Germinal center (tissue), 1 donor: ENCODE measurements around the gene GLRX3.
"Not testable (repeated sequence)": the region's sequence is repeated elsewhere in the genome, so short reads cannot be mapped to it uniquely, and the experiment has no call there.

Source experiments
- DNase-seq: peaks from one replicate; pipeline ENCODE4 v3.0.0; 2012; ENCODE audit warnings: mixed read lengths, low spot score

Gene GLRX3

GRCh38 chr10:130189608-130190054, 53.4 kb downstream of the GLRX3 start:
- DNase-seq = no peak

DNA sequence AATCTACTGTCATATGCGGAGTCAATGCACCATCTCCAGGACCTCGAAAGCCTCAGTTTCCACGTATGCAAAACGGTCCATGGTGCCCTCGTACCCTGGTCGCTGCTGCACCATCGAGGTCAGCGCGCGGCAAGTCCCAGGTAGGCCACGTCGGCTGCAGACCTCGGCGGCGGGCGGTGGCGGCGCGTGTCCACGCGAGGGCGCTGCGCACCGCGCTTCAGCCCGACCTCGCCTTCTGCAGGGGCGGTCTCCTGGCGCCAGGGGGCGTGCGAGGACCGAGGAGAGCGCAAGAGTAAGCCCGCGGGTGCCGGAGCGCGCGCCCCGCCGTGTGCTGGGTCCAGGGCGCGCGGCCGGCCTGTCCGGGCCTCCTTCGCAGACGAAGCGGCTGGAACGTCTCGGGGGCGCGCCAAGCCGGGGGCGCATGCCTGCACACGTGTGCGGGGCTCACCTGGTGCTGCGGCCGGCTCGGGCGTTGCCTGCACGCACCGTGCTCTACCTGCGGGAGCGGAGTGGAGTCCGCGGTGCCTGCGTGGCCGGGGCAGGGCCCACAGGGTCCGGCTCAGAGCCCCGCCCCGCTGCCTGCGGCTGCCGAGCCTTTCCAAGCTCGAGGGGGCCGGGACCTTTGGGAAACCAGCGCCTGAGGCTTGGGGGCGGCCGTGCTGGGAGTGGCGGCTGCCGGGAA, 54.0 kb downstream of the GLRX3 start:
- DNase-seq = peak; percentile 89

DNA sequence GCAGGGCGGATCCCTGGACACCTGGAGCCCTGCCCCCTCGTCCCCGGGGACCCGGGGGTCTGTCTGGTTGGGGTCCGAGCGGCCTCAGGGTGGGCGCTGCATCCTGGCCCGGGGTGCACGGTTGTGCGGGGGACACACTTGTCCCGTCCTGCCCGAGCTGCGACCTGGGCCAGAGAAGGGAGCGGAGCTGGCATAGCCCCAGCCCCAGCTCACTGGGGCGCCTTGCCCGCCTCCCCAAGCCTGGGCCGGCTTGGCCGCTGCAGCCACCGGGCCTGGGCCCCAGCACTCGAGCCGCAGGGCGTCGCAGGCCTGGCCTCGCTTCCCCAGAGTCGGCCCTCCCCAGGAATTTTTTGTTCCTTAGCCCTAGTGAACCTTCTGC, 54.5 kb downstream of the GLRX3 start:
- no peak for DNase-seq

- no peak for DNase-seq
Measured at GRCh38 chr10:130191380-130191779, 55.2 kb downstream of the GLRX3 start.

DNA sequence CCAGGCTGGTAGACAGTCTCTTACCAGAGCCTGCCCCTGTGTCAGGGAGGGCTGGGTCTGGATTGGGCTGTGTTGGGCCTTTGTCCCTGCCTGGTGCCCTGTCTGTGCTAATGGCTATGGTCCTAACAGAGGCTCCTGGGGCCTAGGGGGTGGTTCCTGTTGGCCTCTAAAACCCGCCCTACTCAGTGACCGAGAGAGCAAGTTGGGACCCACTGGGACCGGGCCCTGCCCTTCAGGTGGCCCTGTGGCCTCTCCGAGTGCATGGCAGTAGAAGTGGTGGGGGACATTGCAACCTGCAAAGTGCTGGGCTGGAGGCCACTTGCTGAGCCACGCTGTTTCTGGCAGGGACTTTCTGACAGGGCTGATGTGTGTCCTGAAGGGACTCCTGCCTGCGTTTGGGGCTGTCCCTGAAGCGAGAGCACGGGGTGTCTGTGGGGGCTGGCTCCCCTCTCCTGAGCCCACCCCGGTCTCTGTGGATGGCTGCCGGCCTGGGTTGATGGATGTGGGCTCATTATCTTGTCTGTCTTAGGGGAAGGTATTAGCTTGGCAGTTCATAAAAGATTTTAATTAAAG, 56.2 kb downstream of the GLRX3 start:
- DNase-seq = no peak

GRCh38 chr10:130193033-130193432, 56.8 kb downstream of the GLRX3 start:
- no peak for DNase-seq

DNA sequence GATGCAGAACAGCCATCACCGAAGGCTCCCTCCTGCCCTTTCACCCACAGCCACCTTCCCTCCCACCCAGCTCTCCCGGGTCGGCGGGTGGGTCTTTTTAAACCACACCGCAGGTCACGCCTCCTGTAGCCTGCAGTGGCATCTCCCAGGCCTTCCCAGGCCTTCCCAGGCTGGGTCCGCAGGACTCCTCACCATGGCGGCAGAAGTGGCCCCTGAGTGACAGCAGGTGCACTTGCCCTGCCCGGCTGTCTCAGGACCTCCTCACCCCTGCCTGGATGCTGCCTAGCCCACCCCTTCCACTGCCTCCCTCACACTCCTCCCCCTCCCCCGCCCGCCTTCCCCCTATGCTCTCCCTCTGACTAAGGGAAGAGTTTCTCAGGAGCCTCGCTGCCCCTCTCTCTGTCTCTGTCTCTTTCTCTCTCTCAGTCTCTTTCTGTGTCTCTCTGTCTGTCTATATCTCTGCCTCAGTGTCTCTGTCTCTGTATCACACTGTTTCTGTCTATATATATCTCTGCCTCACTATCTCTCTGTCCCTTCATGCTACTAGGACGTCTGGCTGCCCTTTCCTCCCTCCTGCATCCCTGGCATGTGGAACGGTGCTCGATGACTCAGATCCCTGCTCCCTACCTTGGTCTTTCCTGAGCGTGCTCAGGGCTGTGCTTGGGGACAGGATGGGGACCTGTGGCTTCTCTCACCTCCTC, 57.5 kb downstream of the GLRX3 start:
- DNase-seq = no peak

- no peak for DNase-seq
Measured at GRCh38 chr10:130194194-130194990, 58.2 kb downstream of the GLRX3 start.

DNA sequence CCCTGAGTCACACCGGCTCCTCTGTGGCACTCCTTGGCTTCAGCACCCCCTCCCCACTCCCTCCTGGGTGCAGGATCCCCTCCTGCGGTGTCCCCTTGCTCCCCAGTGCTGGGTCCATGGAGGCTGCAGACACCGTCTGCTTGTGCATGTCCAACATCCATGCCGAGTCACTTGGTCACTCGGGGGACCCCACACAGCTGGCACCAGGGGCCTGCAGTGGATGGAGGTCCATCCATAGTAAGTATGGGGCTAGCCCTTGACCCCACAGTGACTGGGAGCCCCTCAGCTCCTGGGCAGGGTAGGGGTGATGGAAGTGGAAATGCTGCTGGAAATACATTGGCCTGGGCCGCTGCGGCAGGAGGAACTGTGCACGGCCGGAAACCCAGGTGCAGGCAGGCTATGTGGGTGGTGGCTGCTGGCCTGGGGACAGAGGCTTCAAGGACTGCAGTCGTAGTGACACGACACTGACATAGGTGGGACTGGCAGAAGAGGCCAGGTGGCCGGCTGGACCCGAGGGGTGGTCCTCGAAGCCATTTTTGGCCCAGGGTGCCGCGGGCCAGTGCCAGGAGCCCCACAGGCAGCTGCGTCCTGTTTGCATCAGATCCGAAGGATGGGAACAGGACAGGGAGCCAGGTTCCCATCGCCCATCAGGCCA, 58.9 kb downstream of the GLRX3 start:
- DNase-seq = no peak

DNA sequence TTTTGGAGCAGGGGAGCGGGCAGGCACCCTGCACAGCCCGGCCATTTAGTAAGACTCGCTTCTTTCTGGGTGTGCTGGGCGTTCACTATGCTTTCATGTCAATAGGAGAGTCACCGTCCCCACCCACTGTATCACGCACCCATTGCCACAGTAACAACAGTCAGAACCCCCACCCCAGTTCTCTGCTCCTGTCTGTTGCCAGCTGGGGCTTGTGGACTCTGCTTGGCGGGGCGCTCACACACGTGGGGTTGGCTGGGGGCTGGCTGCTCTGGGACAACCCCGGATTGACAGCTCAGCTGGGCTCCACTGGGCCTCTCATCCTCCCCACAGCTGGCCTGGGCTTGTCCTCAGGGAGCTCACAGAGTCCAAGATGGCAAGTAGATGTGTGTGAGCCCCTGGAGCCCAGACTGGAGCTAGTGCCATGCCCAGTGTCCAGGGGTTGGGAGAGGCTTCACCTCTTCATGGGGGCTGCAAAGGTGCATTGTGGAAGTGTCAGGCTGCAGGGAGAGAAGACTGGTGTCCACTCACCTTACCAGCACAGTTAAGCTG, 59.6 kb downstream of the GLRX3 start:
- no peak for DNase-seq

GRCh38 chr10:130196511-130197487, 60.6 kb downstream of the GLRX3 start:
- no peak for DNase-seq

- DNase-seq = no peak
Measured at GRCh38 chr10:130198651-130199050, 62.5 kb downstream of the GLRX3 start.

DNA sequence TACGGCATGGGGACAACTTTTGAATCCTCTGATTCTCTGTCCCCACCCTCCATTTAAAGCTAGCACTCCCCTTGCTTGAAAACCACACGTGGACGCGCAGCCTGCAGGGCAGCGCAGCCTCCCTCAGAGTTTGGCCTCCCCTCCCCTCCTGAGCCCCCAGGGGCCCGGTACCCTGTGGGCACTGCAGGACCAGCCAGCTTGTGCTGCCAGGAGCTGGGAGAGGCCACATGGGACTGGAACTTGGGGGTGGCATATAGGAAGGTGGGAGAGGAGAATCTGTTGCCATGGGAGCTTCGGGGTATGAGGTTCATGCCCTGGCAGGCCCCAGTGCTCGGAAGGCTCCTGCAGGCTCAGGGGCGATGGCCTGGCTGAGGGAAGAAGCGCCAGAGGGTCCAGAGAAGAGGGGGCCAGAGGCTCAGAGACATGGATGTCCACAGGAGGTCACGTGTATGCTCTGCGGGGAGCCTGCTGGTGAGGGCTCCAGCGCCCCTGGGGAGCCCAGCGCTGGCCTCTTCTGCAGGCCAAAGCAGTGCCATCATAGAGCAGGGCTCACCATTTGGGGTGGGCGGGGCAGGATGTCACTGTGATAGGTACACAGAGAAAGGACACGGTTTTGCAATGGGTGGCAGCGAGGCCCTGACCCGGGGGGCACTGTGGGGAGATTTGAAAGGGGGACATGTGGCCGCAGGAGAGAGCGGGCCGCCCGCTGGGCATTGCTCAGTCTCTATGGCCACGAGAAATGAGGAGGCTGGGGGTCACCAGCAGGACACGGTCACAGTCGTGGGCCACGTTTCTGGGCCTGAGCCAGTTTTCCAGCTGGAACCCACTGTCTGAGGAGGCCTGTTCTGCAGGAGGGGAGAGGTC, 64.2 kb downstream of the GLRX3 start:
- DNase-seq = no peak

- DNase-seq = no peak
Measured at GRCh38 chr10:130201043-130201380, 64.8 kb downstream of the GLRX3 start.

- DNase-seq = not testable (repeated sequence)
Measured at GRCh38 chr10:130202150-130202549, 66.0 kb downstream of the GLRX3 start.

GRCh38 chr10:130202984-130203621, 66.9 kb downstream of the GLRX3 start:
- DNase-seq = no peak

DNA sequence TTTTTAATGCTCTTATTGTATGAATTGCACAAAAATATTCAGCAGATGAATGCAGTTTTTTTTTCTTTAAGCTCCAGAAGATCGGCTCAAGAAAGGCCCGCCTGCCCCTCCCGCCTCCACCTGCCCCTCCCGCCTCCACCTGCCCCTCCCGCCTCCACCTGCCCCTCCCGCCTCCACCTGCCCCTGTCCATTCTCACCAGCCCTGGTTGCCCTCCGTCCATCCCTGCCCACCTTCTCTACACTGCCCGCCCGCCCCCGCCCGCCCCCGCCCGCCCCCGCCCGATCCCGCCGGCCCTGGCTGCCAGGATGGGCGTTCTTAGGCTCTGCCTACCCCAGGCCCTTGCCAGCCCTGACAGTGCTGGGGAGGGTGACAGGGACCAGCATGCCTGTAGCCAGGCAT, 67.4 kb downstream of the GLRX3 start:
- DNase-seq = no peak

DNA sequence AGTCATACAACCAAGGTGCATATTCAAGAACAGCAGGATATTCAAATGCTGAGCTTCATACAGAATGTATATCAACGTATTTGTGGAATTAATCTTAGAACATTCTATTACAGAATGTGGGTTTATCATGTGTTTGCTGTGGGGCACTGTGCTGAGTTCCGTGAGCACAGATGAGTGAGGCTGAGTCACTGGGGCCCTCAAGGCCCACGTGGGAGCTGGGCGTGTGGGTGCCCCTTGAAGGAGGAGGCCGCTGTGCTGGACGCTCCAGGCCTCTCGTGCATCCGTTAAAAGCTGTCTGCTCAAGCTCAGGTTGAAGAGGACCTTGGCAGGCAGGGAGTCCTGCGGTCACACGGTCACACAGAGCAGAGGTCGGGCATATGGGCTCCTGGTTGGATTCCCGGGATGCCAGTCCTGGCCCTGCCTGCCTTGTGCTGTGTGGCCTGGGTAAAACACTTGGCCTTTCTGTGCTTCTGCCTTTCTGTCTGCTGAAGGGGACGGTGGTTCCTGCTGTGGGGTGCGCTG, 70.1 kb downstream of the GLRX3 start:
- DNase-seq = no peak

DNA sequence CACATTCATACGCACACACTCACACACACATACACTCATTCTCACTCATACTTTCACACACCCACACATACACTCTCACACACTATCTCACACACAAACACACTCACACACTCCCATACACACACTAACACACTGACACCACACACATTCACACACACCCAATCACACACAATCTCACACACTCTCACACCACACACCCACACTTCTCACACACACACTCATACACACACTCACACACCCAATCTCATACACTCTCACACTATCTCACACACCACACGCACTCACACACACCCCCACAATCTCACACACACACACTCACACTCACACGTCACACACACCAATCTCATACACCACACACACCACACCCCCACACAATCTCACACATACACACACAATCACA, 71.0 kb downstream of the GLRX3 start:
- no peak for DNase-seq
